Nephron progenitor cell (in vitro differentiated cells): ENCODE data around the gene MKRN3.

Source experiments
- DNase-seq: peaks from one replicate; pipeline ENCODE4 v3.0.0; 2021
- H3K27ac Mint-ChIP-seq: 2 replicates; pipeline ENCODE4 v1.8.0; 2021; ENCODE audit warnings: mild to moderate bottlenecking, moderate library complexity, mixed read lengths
- H3K27me3 Mint-ChIP-seq: 2 replicates; pipeline ENCODE4 v1.8.0; 2021; ENCODE audit warnings: mild to moderate bottlenecking, low read depth, mixed read lengths; ENCODE audit not compliant: poor library complexity
- H3K36me3 Mint-ChIP-seq: 2 replicates; pipeline ENCODE4 v1.8.0; 2021; ENCODE audit warnings: low read depth, mixed read lengths
- H3K4me1 Mint-ChIP-seq: 2 replicates; pipeline ENCODE4 v1.8.0; 2021; ENCODE audit warnings: mixed read lengths
- H3K4me3 Mint-ChIP-seq: 2 replicates; pipeline ENCODE4 v1.8.0; 2021; ENCODE audit warnings: mild to moderate bottlenecking, moderate library complexity, mixed read lengths
- H3K9me3 Mint-ChIP-seq: 2 replicates; pipeline ENCODE4 v1.8.0; 2021; ENCODE audit warnings: mild to moderate bottlenecking, moderate library complexity, mixed read lengths
- TF ChIP-seq, protein P1 (sequence below): fragments of 200-600 bp; sonication (generic); IDR thresholded peaks from 2 replicates; pipeline ENCODE4 v1.5.0; 2021; ENCODE audit warnings: antibody characterized with exemption

The MKRN3 gene

GRCh38 chr15:23536659-23537058, 28.8 kb upstream of the MKRN3 start:
- DNase-seq = no peak
- no peaks in the 10 kb centered on the region for H3K36me3 Mint-ChIP-seq
- TF ChIP-seq, protein P1, sequence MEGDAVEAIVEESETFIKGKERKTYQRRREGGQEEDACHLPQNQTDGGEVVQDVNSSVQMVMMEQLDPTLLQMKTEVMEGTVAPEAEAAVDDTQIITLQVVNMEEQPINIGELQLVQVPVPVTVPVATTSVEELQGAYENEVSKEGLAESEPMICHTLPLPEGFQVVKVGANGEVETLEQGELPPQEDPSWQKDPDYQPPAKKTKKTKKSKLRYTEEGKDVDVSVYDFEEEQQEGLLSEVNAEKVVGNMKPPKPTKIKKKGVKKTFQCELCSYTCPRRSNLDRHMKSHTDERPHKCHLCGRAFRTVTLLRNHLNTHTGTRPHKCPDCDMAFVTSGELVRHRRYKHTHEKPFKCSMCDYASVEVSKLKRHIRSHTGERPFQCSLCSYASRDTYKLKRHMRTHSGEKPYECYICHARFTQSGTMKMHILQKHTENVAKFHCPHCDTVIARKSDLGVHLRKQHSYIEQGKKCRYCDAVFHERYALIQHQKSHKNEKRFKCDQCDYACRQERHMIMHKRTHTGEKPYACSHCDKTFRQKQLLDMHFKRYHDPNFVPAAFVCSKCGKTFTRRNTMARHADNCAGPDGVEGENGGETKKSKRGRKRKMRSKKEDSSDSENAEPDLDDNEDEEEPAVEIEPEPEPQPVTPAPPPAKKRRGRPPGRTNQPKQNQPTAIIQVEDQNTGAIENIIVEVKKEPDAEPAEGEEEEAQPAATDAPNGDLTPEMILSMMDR = no peak
- peaks cover 5% of the 10 kb centered on the region for H3K4me1 Mint-ChIP-seq
- peaks cover 10% of the 10 kb centered on the region for H3K27me3 Mint-ChIP-seq
- no peak overlapping the region for H3K4me3 Mint-ChIP-seq
- no peak overlapping the region for H3K27ac Mint-ChIP-seq
- H3K9me3 Mint-ChIP-seq = peaks cover 58% of the 10 kb centered on the region

DNA sequence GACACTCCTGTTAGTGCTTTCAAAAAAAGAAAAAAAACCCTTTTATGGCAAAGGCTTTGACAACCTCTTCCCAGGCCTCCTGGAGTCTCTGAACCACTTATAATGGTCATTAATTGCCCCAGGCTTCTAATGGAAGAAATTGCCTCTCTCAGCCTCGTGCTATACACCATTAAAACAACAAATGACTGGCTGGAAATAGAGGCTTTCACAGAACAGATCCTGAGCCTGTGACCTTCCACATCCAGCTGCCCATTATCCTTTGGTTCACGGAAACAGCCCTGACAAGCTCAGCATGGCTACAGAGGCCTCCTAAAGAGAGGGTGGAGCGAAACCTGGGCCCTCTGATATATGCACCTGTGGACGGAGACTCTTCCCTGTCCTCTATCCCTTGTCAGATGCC, 26.8 kb upstream of the MKRN3 start:
- TF ChIP-seq, protein P1 = no peak
- Mint-ChIP-seq H3K4me3 (no peak overlapping the region), H3K9me3 (peaks cover 65% of the 10 kb centered on the region), H3K27ac (no peak overlapping the region), H3K4me1 (peaks cover 5% of the 10 kb centered on the region), H3K27me3 (peaks cover 10% of the 10 kb centered on the region), H3K36me3 (no peaks in the 10 kb centered on the region)
- DNase-seq = no peak

GRCh38 chr15:23539892-23540291, 25.6 kb upstream of the MKRN3 start:
- TF ChIP-seq, protein P1 = no peak
- DNase-seq = no peak
- Mint-ChIP-seq H3K4me1 (peaks cover 5% of the 10 kb centered on the region), H3K36me3 (no peaks in the 10 kb centered on the region), H3K27me3 (peaks cover 10% of the 10 kb centered on the region), H3K27ac (no peak overlapping the region), H3K9me3 (peaks cover 59% of the 10 kb centered on the region), H3K4me3 (no peak overlapping the region)

- Mint-ChIP-seq H3K27ac (no peak overlapping the region), H3K4me3 (no peak overlapping the region), H3K27me3 (peaks cover 6% of the 10 kb centered on the region), H3K4me1 (peaks cover under 1% of the 10 kb centered on the region), H3K36me3 (no peaks in the 10 kb centered on the region), H3K9me3 (peaks cover 31% of the 10 kb centered on the region)
- TF ChIP-seq, protein P1 = no peak
- no peak for DNase-seq
Observed at GRCh38 chr15:23546158-23546557, 19.3 kb upstream of the MKRN3 start.

DNA sequence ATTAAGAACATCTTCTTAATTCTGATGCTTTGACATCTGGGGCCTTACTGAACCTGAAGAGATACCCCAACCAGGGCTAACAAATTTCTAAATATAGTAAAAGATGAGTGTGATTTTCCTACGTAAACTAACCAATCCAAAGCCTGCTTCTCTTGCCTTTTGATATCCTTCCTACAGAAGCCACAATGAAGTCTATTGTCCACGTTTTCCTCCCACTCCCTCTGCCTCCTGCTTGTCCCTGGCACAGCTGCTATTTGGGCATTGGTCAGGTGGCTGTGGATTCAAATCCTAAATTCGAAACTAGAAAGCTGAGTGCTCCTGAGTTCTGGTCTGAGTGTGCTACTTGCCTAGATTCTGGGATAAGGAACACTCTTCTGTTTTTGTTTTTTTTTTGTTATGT, 17.4 kb upstream of the MKRN3 start:
- Mint-ChIP-seq H3K36me3 (no peaks in the 10 kb centered on the region), H3K4me1 (no peaks in the 10 kb centered on the region), H3K27ac (no peak overlapping the region), H3K9me3 (peaks cover 28% of the 10 kb centered on the region), H3K27me3 (peaks cover 6% of the 10 kb centered on the region), H3K4me3 (no peak overlapping the region)
- no peak for DNase-seq
- TF ChIP-seq, protein P1 = no peak

DNA sequence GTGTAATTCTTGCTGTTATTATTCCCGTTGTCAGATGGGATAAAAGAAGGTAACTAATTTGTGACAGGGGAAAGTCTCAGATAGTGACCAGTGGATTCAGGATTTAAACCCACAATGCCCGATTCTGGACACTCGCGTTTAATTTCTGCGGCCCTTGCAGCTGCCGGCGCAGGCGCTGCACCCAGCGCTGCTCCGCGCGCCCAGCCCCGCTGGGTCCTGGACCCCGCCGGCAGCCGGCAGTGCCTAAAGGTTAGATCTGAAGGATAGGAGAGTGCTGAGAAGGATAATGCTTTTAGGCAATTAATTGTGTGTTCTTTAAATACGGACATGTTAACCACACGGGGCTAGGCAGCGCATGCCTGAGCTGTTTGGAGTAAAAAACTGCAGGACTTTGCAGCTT, 3.6 kb upstream of the MKRN3 start:
- Mint-ChIP-seq H3K27me3 (no peaks in the 10 kb centered on the region), H3K4me3 (no peak overlapping the region), H3K4me1 (peaks cover 4% of the 10 kb centered on the region), H3K36me3 (peaks cover 8% of the 10 kb centered on the region), H3K9me3 (peaks cover 33% of the 10 kb centered on the region), H3K27ac (no peak overlapping the region)
- TF ChIP-seq, protein P1 = no peak
- no peak for DNase-seq
